Lung (tissue), 12 donors: Measurements from ENCODE around the gene NLRP6. TPM values are rescaled to one million over a fixed set of nuclear protein-coding genes. Genes with fewer than 3 reads are reported as not detected.

Experiments used
- ATAC-seq: fragments of 200-7000 bp; cut with Tn5 transposase; one replicate; pipeline ENCODE4 v1.9.1; 2020; ENCODE audit warnings: moderate number of reproducible peaks; ENCODE audit not compliant: insufficient read depth, low FRiP score
- DNase-seq, 3 donors: peaks; one replicate each; pipeline ENCODE4 v3.0.0-alpha.2; 2013 to 2017
- H3K27ac ChIP-seq, 2 donors: one replicate each; pipeline ENCODE4 v1.5.1; 2013; ENCODE audit warnings: mild to moderate bottlenecking in 2 of 2, moderate library complexity in 2 of 2, control low read depth in 1 of 2, inconsistent platforms in 1 of 2, low read depth in 1 of 2, low read length in 1 of 2
- H3K27me3 ChIP-seq, 3 donors: one replicate each; pipeline ENCODE4 v1.5.1; 2013; ENCODE audit warnings: low read length in 2 of 3; ENCODE audit not compliant: control insufficient read depth in 3 of 3, insufficient read depth in 3 of 3
- H3K36me3 ChIP-seq, 4 donors: one replicate each; pipeline ENCODE4 v1.5.1; 2013; ENCODE audit warnings: low read length in 4 of 4, mild to moderate bottlenecking in 1 of 4, moderate library complexity in 1 of 4; ENCODE audit not compliant: control insufficient read depth in 4 of 4, insufficient read depth in 4 of 4
- H3K4me1 ChIP-seq, 5 donors: one replicate each; pipeline ENCODE4 v1.5.1; 2013; ENCODE audit warnings: low read length in 5 of 5, mild to moderate bottlenecking in 2 of 5, moderate library complexity in 1 of 5; ENCODE audit not compliant: control insufficient read depth in 5 of 5, insufficient read depth in 5 of 5
- H3K4me3 ChIP-seq: one replicate; pipeline ENCODE4 v1.5.1; 2013; ENCODE audit warnings: mild to moderate bottlenecking, control low read depth, moderate library complexity
- H3K9ac ChIP-seq, 2 donors: one replicate each; pipeline ENCODE4 v1.5.1; 2013; ENCODE audit warnings: low read length in 2 of 2, control low read depth in 1 of 2; ENCODE audit not compliant: insufficient read depth in 1 of 2
- H3K9me3 ChIP-seq, 4 donors: one replicate each; pipeline ENCODE4 v1.5.1; 2013; ENCODE audit warnings: low read length in 3 of 4, mild to moderate bottlenecking in 1 of 4, moderate library complexity in 1 of 4; ENCODE audit not compliant: control insufficient read depth in 4 of 4, insufficient read depth in 3 of 4
- CTCF ChIP-seq: IDR thresholded peaks from 2 replicates; pipeline ENCODE4 v1.5.1; 2012; ENCODE audit warnings: mild to moderate bottlenecking; ENCODE audit errors: control extremely low read depth, extremely low read depth
- WGBS, 2 donors: extraction: QIAGEN DNeasy Blood & Tissue Kit; methylation state at CpG; one replicate each; pipeline ENCODE4 v1.1.7; 2013; 5-methylcytosine and 5-hydroxymethylcytosine counted together
- polyA plus RNA-seq, 2 donors: library from polyadenylated mRNA; stranded (reverse); fragments of 200-250 nt; gene quantifications; one replicate each; pipeline ENCODE4 v1.2.1, GENCODE V29; 2013
- total RNA-seq, 2 donors: library from RNA; depleted of rRNA in 1 of 2; stranded (reverse); fragments of >200 nt in 1 of 2; gene quantifications; one replicate each; pipeline ENCODE4 v1.2.1, GENCODE V29; 2014 to 2021
- donor health status: control.
- donor health status: control.
- donor health status: Bipolar disorder and iron deficiency.
- donor health status: healthy.
- donor health status: DM: yes; HTN: yes; CAD: no.

The NLRP6 gene
- total and polyA plus RNA-seq, 4 donors: 0.08 to 9.6 (median 2.4) TPM

- TF ChIP-seq CTCF: no peak
- WGBS, 2 donors: 1% methylated on average over 60 to 111 of the region's 112 CpGs
- Histone ChIP-seq H3K9ac (no peak within 1 kb of the TSS), H3K36me3 (peaks cover 0 to 14% (median 0%) of the 10 kb centered on the region in 4 donors), H3K4me1 (peaks cover 0 to 12% (median 0%) of the 10 kb centered on the region in 5 donors), H3K9me3 (no peaks in the 10 kb centered on the region), H3K27ac (peak within 1 kb of the TSS in 1 of 2 donors; percentile 58), H3K27me3 (peaks cover 0 to 22% (median 10%) of the 10 kb centered on the region in 3 donors), H3K4me3 (peak within 1 kb of the TSS; percentile 47)
- ATAC-seq (peak; percentile 90), DNase-seq (peak; percentile 59 to 75 (median 69))
Observed at GRCh38 chr11:288478-289397, 10.5 kb downstream of the NLRP6 start, which contains the start of gene PGGHG. PGGHG (plus strand) TSS chr11:289126; CDS start chr11:289817, 691 bp downstream.

- Histone ChIP-seq H3K36me3 (peaks cover 0 to 19% (median 0%) of the 10 kb centered on the region in 4 donors), H3K9me3 (no peaks in the 10 kb centered on the region), H3K27ac (no peak overlapping the region), H3K4me1 (peaks cover 0 to 12% (median 0%) of the 10 kb centered on the region in 5 donors), H3K27me3 (peaks cover 0 to 22% (median 10%) of the 10 kb centered on the region in 3 donors), H3K4me3 (no peak overlapping the region), H3K9ac (no peak overlapping the region)
- DNase-seq: peak in 1 of 3 donors; percentile 35
- WGBS, 2 donors: 10 to 21% methylated on average over 14 of the region's 14 CpGs
- no peak for ATAC-seq
- TF ChIP-seq CTCF: no peak
Observed at GRCh38 chr11:289398-289711, 11.1 kb downstream of the NLRP6 start.

GRCh38 chr11:289712-290620 lies 11.8 kb downstream of the NLRP6 start:
- no peak for ATAC-seq
- Histone ChIP-seq H3K4me1 (peaks cover 0 to 12% (median 0%) of the 10 kb centered on the region in 5 donors), H3K36me3 (peaks cover 0 to 23% (median 0%) of the 10 kb centered on the region in 4 donors), H3K27me3 (peaks cover 0 to 22% (median 10%) of the 10 kb centered on the region in 3 donors), H3K9me3 (no peaks in the 10 kb centered on the region), H3K27ac (no peak overlapping the region), H3K4me3 (no peak overlapping the region), H3K9ac (no peak overlapping the region)
- no peak for TF ChIP-seq CTCF
- no peak for DNase-seq
- WGBS, 2 donors: 83 to 87% methylated on average over 48 of the region's 48 CpGs
